Bronchial epithelial cell (primary cell): ENCODE measurements around the gene MCAM. TPM values are rescaled to one million over a fixed set of nuclear protein-coding genes. Genes with fewer than 3 reads are reported as not detected.
A peak's percentile ranks its signal among the peaks of the same experiment; 100 is the strongest.

Source experiments
- DNase-seq: peaks from one replicate; pipeline ENCODE4 v3.0.0-alpha.2; 2010; ENCODE audit warnings: low read depth
- FAIRE-seq: peaks from 2 replicates; lab custom pipeline; 2011; peaks lifted over from hg19 to GRCh38; lab: Jason Lieb, UNC
- H3K27me3 ChIP-seq: 2 replicates; pipeline ENCODE4 v1.5.1; 2011; ENCODE audit warnings: low read length; ENCODE audit not compliant: control insufficient read depth, insufficient read depth
- H3K36me3 ChIP-seq: 2 replicates; pipeline ENCODE4 v1.5.1; 2011; ENCODE audit warnings: low read length; ENCODE audit not compliant: control insufficient read depth, insufficient read depth
- H3K4me3 ChIP-seq: 2 replicates; pipeline ENCODE4 v1.5.1; 2011; ENCODE audit warnings: mild to moderate bottlenecking, low read depth, low read length, control low read depth
- total RNA-seq: library from RNA; depleted of rRNA; stranded (reverse); fragments of >200 nt; gene quantifications from 2 replicates; pipeline ENCODE4 v1.2.1, GENCODE V29; 2014
- TF ChIP-seq, protein P1 (sequence below): IDR thresholded peaks from 2 replicates; pipeline ENCODE4 v1.5.1; 2011; ENCODE audit warnings: mild to moderate bottlenecking, moderate library complexity, low read length, control low read depth, inconsistent platforms; ENCODE audit not compliant: insufficient read depth, severe bottlenecking

Gene MCAM
- total RNA-seq, 1 donor from 2014 or later, result 36.3 TPM

DNA sequence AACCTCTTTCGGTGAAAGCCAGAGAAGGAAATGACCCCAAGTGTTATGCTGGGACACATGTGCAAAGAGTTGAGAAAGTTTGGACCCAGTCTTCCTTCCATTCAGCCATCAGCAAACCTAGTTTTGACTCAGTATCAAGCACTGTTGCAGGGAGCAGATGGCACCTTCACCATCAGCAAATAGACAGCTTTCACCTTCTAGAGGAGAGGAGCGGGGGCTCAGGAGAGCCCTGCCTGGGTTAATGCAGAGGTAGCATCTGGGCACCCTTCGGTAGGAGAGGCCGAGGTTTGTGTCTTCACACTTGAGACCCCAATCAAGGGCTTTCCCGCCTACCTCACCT, 45.8 kb upstream of the MCAM start:
- H3K4me3 ChIP-seq, result no peak overlapping the region
- no peaks in the 10 kb centered on the region for H3K27me3 ChIP-seq
- DNase-seq, result no peak
- peak; percentile 50 for FAIRE-seq
- TF ChIP-seq, protein P1, sequence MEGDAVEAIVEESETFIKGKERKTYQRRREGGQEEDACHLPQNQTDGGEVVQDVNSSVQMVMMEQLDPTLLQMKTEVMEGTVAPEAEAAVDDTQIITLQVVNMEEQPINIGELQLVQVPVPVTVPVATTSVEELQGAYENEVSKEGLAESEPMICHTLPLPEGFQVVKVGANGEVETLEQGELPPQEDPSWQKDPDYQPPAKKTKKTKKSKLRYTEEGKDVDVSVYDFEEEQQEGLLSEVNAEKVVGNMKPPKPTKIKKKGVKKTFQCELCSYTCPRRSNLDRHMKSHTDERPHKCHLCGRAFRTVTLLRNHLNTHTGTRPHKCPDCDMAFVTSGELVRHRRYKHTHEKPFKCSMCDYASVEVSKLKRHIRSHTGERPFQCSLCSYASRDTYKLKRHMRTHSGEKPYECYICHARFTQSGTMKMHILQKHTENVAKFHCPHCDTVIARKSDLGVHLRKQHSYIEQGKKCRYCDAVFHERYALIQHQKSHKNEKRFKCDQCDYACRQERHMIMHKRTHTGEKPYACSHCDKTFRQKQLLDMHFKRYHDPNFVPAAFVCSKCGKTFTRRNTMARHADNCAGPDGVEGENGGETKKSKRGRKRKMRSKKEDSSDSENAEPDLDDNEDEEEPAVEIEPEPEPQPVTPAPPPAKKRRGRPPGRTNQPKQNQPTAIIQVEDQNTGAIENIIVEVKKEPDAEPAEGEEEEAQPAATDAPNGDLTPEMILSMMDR, result no peak
- H3K36me3 ChIP-seq, result no peaks in the 10 kb centered on the region

GRCh38 chr11:119361941-119362725, 45.2 kb upstream of the MCAM start:
- Histone ChIP-seq H3K27me3 (no peaks in the 10 kb centered on the region), H3K36me3 (no peaks in the 10 kb centered on the region), H3K4me3 (no peak overlapping the region)
- peak; percentile 52 for FAIRE-seq
- TF ChIP-seq, protein P1, result no peak
- DNase-seq, result no peak

- TF ChIP-seq, protein P1, result no peak
- FAIRE-seq (peak; percentile 80), DNase-seq (peak; percentile 98)
- H3K36me3 ChIP-seq, result no peaks in the 10 kb centered on the region
- no peaks in the 10 kb centered on the region for H3K27me3 ChIP-seq
- H3K4me3 ChIP-seq, result no peak overlapping the region
These were observed 44.3 kb upstream of the MCAM start for GRCh38 chr11:119361056-119361787.

DNA sequence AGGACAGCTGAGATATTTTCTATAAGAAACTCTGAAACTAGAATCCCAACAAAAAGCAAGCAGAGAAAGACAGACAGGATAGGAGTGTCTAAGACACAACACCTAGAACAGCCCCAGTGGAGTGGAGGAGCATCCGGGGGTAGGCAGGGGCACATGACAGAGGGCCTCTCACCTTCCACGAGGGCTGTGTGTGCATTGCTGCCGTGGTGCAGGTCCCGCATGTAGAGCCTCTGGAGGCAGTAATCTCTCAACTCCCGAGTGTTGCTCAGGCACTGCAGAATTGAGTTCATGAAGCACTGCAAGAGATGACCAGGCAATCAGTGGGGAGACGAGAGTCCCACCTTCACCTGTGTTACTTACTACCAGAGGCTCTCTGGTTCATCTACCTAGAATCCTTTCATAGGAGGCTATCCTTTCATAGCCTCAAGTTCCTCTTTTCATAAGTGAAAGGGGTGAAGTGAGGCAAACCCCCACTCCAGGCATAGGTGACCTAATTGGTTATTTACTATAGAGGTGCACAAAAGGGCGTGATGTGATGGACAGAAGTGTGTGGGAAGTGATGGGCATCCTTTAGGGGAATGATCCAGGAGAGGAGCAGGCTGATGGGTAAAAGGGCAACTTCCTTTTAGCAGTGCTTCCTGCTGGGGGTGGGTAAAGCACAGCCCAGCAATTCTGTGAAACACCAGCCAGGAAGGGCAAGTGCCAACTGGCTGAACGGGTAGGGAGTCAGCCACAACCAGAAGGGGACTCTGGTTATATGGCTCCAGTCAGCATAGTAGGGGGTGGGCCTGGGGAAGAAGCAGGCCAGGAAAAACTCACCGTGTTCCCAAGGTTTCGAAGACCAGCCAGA, 42.7 kb upstream of the MCAM start:
- Histone ChIP-seq H3K36me3 (no peaks in the 10 kb centered on the region), H3K27me3 (no peaks in the 10 kb centered on the region), H3K4me3 (no peak overlapping the region)
- TF ChIP-seq, protein P1, result no peak
- FAIRE-seq (peak; percentile 13), DNase-seq (peak; percentile 80)

DNA sequence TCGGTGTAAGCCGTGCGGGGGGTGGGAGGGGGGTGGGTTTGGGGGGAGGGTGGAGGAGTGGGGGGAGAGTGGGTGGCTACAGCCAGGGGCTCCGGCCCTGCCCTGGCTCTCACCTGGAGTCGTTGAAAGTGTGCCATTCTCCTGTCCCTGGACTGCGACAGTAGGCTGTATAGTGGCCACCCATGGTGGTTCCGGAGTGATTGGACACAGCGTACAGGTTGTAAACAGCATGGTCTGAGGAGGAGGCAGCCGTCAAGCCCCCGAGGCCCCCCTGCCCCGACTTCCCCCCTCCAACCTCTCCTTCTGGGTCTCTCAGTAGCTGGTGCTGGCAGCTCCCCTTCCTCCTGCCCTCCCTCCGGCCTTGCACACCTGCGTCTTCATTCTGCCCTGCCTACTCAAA, 40.1 kb upstream of the MCAM start:
- Histone ChIP-seq H3K36me3 (no peaks in the 10 kb centered on the region), H3K4me3 (no peak overlapping the region), H3K27me3 (no peaks in the 10 kb centered on the region)
- DNase-seq (no peak), FAIRE-seq (no peak)
- TF ChIP-seq, protein P1, result no peak
